NB4 (cell line): Measurements from ENCODE around the gene MAB21L1.

ENCODE experiments used
- DNase-seq: peaks from one replicate; pipeline ENCODE4 v3.0.0; 2010; ENCODE audit warnings: low read depth
- H3K4me3 ChIP-seq: one replicate; pipeline ENCODE4 v1.5.1; 2011; ENCODE audit warnings: mild to moderate bottlenecking, low read depth, low read length, moderate library complexity
- CTCF ChIP-seq: IDR thresholded peaks from one replicate; pipeline ENCODE4 v1.5.1; 2012; ENCODE audit warnings: low read depth, low read length
- MAX ChIP-seq: IDR thresholded peaks from 2 replicates; pipeline ENCODE4 v1.6.1; 2011; ENCODE audit warnings: low read depth, low read length
- MYC ChIP-seq: IDR thresholded peaks from 2 replicates; pipeline ENCODE4 v1.6.1; 2011; ENCODE audit warnings: low read depth, low read length
- POLR2A ChIP-seq: IDR thresholded peaks from 2 replicates; pipeline ENCODE4 v1.6.1; 2011; ENCODE audit warnings: mild to moderate bottlenecking; ENCODE audit not compliant: insufficient read length; ENCODE audit errors: extremely low read depth

MAB21L1 gene

GRCh38 chr13:35449821-35450220, 26.7 kb downstream of the MAB21L1 start:
- no peak for TF ChIP-seq CTCF
- no peak for TF ChIP-seq MAX
- no peak for TF ChIP-seq MYC
- TF ChIP-seq POLR2A = no peak
- no peak for DNase-seq
- no peak overlapping the region for H3K4me3 ChIP-seq

GRCh38 chr13:35448465-35448864, 28.0 kb downstream of the MAB21L1 start:
- no peak overlapping the region for H3K4me3 ChIP-seq
- DNase-seq = no peak
- TF ChIP-seq MYC (no peak), MAX (no peak), POLR2A (no peak), CTCF (no peak)
